Measurements from ENCODE around the gene EFNA5.

DNA sequence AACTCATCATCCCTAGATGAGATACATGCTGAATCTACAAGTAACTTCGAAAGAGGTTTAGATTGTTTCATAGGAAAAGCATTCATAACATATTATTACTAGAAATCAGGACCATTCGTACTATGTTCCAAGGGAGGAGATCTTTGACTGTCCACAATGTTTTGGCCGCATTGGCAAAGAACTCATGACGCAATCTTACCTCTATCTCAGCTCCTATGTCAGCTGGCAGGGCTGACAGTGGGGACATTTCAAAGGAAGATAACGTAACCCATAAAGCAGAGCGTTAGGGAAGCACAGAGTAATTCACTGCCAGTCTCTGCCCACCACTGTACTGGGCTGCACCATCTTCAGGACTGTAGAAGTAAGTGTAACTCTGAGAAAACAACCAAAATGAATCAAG, 69.7 kb downstream of the EFNA5 start:
- TF ChIP-seq, protein P1, sequence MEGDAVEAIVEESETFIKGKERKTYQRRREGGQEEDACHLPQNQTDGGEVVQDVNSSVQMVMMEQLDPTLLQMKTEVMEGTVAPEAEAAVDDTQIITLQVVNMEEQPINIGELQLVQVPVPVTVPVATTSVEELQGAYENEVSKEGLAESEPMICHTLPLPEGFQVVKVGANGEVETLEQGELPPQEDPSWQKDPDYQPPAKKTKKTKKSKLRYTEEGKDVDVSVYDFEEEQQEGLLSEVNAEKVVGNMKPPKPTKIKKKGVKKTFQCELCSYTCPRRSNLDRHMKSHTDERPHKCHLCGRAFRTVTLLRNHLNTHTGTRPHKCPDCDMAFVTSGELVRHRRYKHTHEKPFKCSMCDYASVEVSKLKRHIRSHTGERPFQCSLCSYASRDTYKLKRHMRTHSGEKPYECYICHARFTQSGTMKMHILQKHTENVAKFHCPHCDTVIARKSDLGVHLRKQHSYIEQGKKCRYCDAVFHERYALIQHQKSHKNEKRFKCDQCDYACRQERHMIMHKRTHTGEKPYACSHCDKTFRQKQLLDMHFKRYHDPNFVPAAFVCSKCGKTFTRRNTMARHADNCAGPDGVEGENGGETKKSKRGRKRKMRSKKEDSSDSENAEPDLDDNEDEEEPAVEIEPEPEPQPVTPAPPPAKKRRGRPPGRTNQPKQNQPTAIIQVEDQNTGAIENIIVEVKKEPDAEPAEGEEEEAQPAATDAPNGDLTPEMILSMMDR (IDR thresholded peaks at IDR 0.05), result no peak
- TF ChIP-seq POLR2A (IDR thresholded peaks at IDR 0.05), result no peak

Data from esophagus squamous epithelium (tissue), 4 donors.